NCI-H1105 treated with DMSO at 0.1 percent for 48 hours (cell line): ENCODE data around the gene PLEKHG3.

ENCODE experiments used
- DNase-seq: peaks from one replicate; lab custom pipeline; 2025; lab: John Stamatoyannopoulos, UW

The PLEKHG3 gene

DNA sequence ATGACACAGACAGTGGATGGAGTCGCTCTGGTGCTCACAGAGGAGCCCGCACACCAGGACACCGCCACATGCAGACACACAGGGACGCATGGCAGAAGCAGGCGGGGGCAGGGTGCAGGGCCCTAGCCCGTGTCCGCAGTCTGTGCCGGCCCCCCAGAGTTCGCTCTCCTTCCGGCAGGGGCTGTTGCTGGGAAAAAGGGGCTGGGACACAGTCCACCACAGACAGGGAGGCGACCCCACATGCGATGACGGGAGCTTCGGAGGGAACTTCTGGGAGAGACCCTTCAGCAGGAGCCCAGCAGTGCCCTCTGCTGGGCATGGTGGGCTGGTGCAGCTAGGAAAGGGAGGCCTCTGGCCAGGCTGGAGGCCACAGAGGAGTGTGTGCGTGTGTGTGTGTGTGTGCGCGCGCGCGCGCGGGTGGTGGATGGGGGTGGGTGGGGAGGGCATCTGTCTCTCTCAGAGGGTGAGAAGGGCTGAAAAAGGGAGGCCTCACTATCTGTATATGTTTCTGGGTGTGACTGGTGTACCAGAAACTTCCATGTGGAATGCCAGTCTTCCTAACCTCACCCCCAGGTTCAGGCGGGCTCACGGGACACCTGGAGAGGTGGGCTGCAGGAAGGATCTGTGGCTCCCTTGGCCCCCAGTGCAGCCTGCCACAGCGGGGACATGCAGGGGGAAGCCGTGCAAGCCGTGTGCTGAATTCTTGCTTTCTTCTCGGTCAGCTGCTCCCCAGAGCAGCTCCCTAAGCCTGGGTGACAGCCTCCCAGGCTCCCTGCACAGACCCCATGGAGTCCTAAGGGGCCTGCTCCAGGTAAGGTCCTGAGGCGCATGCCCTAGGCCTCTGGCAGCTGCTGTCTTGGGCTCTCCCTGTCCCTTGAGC, 60.7 kb downstream of the PLEKHG3 start:
- peak; percentile 55 for DNase-seq

GRCh38 chr14:64765740-64766302, 61.6 kb downstream of the PLEKHG3 start:
- no peak for DNase-seq

- DNase-seq = no peak
Measured at GRCh38 chr14:64766430-64767151, 62.4 kb downstream of the PLEKHG3 start.

DNA sequence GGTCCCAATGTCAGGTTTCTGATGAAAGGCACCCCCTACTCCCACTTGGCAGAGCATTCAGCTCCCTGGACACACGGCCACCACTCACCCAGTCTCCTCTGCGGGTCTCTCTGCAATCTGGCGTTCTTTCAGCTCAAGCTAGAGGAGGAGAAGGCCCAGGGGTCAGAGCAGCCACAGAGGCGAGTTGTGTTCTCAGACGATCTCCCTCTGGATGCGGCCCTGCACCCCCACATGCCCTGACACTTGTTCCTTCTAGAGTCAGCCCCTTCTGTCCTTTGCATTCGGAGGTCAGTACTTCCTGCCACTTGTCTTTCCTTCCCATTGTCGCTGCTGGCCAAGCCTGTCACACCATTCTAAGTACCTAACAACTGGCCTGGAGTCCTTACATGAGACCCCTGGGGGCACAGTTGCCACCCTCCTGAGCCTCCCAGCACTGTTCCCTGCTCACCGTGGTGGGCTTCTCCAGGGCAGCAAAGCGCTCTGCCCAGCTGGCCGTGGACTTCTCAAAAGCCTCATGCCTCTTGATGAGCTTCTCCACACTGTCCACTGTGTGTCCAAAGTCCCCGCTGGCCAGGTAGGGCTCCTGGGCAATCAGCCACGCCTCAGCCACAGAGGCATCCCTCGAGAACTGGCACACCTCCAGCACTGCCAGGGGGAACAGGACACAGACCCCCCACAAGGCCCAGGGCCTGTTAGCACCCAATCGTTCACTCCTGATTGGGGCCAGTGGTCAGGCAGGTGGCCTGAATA, 63.2 kb downstream of the PLEKHG3 start:
- DNase-seq = no peak

- DNase-seq = no peak
Measured at GRCh38 chr14:64768401-64769095, 64.3 kb downstream of the PLEKHG3 start.

GRCh38 chr14:64769096-64770020, 65.1 kb downstream of the PLEKHG3 start:
- DNase-seq = no peak

DNA sequence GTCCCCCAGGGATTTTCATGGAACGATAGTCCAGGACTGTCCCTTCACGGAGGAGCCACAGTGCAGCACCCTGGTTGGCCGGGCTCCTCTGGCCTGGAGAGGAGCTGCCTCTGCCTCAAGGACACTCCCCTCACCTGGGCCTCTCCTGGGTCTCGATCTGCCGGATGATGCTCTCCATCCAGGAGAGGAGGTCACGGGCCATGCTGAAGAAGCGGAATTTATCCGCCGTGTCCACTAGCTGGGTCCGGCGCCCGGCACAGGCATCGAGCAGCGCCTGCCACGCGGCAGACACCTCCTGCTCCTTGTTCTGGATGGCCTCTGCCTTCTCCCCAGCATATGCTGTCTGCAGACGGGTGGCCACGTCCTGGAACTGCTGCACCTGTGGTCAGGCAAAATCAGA, 66.5 kb downstream of the PLEKHG3 start:
- no peak for DNase-seq

- no peak for DNase-seq
Measured at GRCh38 chr14:64771161-64771560, 66.9 kb downstream of the PLEKHG3 start.

DNA sequence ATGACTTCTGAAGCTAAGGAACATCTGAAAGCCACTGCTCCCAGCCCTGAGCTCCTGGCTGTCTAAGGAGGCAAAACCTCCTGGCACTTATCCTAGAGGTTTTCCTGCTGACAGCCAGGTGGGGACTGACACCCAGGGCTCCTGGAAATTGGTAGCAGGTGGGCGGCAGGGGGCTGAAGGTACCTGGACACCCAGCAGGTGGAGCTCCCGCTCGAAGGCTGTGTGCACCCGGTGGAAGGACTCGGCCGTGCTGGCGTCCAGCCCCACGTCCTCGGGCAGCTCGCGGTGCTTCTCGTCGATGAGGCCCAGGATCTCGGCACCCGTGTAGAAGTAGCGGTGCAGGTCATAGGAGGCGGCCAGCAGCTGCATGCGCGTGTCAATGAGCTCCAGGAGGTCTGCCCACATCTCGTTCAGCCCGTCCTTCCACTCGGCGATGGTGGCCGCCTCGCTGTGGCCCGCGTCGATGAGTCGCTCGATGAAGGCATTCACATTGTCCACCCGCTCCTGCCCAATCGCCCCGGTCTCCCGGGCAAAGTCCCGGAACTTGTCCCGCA, 68.2 kb downstream of the PLEKHG3 start:
- DNase-seq = no peak

DNA sequence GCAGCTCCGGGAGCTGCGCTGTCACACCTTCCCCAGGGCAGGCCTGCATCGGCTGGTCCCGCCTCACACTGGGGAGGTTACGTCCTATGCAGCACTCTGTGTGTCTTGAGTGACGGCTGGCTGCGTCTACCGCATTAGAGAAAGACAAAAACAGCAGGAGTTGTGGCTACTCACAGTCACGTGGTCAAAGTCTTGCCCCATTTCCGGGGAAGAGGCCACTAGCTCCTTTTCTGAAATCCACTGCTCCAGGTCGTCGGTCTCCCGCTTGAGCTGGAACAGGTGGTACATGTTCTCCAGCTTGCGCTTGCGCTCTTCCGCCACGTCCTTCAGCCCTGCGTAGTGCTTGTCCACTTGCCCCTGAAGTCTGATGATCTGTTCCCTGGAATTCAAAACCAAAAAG, 68.8 kb downstream of the PLEKHG3 start:
- DNase-seq = no peak

GRCh38 chr14:64773577-64773976, 69.4 kb downstream of the PLEKHG3 start:
- no peak for DNase-seq

DNA sequence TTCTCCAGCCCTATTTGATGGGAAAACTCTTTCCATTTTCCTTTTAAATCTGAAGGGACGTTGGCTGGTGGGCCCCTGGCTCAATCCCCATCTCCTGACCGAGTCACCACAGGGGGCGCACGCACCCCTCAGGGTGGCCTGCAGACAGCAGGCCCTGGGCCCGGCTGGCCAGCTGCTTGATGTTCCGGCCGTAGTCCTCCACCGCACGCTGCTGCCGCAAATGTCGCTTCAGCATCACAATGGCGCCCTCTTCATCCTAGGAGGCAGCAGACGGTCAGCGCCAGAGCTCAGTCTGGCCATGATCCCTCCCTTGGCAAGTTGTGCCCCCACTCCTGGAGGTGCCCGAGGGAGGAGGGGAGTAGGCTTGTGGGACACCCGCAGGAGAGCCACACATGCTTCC, 70.0 kb downstream of the PLEKHG3 start:
- no peak for DNase-seq

DNA sequence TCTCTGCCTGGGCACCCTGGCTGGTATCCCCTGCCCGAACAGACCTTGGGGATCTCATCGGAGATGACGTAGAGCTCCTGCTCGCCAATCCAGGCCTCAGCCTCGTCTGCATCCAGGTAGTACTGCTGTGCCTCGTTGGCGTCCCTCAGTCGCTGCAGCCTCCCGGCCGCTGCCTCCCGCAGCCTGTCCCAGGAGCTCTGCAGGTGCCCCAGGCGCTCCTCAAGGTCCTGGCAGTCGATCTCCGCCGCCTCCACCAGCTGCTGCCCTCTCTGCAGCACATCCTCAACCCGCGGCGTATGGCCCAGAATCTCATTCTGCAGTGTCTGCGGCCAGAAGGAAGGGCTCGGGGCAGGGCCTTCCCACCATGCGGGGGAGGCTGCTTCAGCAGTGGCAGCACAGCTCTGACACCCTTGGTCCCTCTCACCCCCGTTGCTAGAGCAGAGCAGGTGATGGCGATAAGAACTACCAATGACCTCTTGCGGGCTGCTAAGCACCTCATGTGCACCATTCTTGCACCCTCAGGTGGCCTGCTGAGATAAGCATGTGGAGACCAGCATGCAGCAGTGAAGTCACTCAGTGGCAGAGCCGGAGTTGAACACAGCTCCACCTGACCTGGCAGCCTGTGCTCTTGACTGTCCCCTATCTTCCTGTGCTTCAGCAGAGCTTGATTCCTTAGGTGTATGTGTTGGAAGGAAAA, 71.0 kb downstream of the PLEKHG3 start:
- no peak for DNase-seq

- DNase-seq = no peak
Measured at GRCh38 chr14:64777461-64777860, 73.2 kb downstream of the PLEKHG3 start.

DNA sequence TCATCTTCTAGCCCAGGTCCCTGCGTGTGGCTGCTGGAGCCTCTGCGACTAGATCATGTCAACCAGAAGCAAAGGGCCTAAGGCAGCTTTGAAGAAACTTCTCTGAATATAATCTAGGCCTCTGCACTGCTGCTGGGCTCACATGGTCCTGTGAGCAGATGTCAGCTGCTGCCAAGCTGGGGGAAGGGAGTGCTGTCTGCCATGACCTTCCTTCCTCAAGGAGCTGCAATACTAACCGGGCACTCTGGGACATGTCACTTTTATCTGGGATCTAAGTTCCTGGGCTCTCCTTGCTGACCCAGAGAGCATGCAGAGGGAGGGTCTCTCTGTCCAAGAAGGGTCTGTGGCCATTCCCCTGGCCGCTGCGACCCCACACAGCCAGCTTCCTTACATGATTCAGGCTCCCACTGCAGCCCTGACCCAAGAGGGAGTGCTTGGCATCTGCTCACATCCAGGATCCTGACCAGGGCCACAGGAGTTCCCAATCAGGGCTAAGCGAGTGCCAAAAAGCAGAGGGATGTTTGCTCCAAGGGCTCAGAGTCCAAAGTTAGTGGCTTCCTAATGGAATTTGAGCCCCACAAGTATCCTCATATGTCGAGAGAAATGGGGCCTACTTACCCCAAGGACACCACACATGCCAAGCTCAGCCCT, 74.0 kb downstream of the PLEKHG3 start:
- no peak for DNase-seq

DNA sequence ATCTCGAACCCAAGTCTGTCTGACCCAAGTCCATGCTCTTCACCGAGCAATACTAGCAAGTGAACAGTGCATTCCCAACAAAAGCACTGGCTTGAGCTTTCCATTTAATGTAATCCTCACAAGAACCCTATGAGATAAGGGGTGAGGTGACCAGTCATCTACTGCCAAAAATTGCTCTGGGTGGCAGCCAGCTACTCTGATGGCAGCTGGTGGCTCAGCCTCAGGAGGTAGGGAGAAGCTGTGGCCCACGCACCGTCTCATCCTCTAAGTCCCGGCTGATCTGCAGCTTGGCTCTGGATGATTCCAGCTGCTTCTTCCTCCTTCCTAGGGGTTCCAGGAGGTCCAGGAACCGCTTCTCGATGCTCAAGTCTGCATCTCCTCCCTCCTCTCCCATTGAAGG, 75.2 kb downstream of the PLEKHG3 start:
- DNase-seq = no peak

DNA sequence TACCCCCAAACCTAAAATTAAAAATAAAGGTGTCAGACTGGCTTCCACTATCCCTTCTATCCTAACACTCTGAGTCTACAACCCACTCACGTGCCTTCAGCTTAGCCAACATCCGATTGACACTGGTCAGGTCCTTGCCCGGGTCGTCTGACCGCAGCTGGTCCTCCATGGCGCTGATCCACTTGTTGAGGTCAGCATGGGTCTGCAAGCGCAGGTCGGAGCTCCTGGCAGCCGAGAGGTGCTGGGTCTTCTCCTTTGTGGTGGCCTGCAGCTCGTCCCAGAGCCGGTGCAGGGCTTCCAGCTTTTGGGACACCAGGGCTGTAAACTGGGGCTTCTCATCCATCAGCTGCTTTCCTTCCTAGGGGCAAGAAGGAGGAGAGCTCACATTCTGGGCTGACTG, 78.0 kb downstream of the PLEKHG3 start:
- no peak for DNase-seq

GRCh38 chr14:64784006-64784405, 79.8 kb downstream of the PLEKHG3 start:
- DNase-seq = no peak
